ENCODE data around the gene NLRC5.

The NLRC5 gene

DNA sequence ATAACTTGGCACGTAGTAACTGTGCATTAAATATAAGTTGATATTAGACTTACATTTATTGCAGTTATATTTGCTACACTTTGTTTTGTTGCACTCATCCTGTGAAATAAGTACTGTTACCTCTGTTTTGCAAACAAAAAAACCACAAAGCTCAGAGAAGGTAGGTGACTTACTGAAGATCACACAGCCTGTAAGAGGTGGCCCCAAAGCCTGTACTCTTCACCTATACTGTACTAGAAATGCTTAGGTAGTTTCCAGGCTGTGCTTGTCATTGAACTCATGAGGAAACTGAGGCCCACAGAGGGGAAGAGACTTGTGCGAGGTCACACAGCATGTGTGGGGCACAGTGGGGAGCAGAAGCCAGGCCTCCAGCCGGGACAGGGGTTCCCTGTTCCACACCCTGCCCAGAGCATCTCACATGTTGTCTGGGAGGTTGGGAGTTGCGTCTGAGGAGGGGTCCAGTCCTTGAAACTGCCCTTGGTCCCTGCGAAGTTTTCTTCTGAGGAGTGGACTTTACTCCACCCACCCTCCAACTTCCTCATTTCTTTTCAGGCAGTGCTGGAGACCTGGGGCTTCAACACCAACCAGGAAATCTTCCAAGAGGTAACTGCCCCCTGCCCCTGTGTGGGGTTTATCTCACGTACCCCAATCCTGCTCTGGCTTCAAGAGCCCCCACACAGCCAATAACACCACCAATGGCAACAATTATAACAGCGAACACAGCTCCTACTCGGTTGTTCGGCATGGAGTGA, 14.6 kb upstream of the NLRC5 start:
- H3K4me3 ChIP-seq (ENCODE audit: low read depth, low read length) = no peak overlapping the region
- in situ Hi-C loops (cut with HindIII; ENCODE audit: low sequenced_read_pairs) = no loop called here
- TF ChIP-seq, protein P1, sequence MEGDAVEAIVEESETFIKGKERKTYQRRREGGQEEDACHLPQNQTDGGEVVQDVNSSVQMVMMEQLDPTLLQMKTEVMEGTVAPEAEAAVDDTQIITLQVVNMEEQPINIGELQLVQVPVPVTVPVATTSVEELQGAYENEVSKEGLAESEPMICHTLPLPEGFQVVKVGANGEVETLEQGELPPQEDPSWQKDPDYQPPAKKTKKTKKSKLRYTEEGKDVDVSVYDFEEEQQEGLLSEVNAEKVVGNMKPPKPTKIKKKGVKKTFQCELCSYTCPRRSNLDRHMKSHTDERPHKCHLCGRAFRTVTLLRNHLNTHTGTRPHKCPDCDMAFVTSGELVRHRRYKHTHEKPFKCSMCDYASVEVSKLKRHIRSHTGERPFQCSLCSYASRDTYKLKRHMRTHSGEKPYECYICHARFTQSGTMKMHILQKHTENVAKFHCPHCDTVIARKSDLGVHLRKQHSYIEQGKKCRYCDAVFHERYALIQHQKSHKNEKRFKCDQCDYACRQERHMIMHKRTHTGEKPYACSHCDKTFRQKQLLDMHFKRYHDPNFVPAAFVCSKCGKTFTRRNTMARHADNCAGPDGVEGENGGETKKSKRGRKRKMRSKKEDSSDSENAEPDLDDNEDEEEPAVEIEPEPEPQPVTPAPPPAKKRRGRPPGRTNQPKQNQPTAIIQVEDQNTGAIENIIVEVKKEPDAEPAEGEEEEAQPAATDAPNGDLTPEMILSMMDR (IDR thresholded peaks at IDR 0.05; ENCODE audit: low read depth, low read length) = no peak
- no peak for DNase-seq (ENCODE audit: low read depth, low spot score)

DNA sequence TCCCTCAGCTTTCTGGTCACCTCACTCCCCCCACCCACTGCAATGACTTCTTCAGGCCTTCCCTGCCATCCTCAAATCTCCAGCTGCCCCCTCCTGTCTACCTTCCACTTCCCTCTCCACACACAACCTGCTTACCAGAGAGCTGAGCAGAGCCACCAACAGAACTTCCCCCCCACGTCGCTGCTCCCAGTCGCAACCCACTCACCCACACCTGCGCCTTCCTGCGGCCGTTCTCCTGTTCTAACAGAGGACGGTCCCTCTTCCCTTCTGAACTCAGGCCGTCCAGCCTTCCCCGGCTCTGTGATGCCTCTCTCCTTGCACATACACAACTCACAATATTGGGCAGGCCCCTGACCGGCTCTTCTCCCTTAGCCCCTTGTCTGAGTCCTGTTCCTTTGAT, 13.6 kb upstream of the NLRC5 start:
- no peak for DNase-seq (ENCODE audit: low read depth, low spot score)
- in situ Hi-C loops (cut with HindIII; ENCODE audit: low sequenced_read_pairs) = no loop called here
- TF ChIP-seq, protein P1 (IDR thresholded peaks at IDR 0.05; ENCODE audit: low read depth, low read length) = no peak
- no peak overlapping the region for H3K4me3 ChIP-seq (ENCODE audit: low read depth, low read length)

DNA sequence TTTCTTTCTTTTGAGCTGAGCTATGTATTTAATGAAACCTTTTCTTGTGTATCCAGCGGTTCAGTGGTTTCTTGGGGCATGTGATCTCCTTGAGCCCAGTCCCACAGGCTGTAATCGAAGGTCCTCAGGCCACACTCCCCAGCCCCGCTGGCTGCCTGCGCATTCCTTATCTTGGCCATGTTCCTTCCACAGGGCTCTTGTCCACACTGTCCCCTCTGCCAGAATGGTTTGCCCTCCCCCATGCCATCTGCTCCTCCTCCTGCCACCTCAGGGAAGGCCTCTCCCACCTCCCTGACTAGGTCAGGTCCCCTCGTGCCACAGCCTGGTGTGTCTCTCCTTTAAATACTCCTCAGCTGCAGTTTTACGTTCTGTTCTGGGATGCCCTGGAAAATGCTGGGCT, 12.1 kb upstream of the NLRC5 start:
- in situ Hi-C loops (cut with HindIII; ENCODE audit: low sequenced_read_pairs) = no loop called here
- H3K4me3 ChIP-seq (ENCODE audit: low read depth, low read length) = no peak overlapping the region
- no peak for DNase-seq (ENCODE audit: low read depth, low spot score)
- TF ChIP-seq, protein P1 (IDR thresholded peaks at IDR 0.05; ENCODE audit: low read depth, low read length) = no peak

DNA sequence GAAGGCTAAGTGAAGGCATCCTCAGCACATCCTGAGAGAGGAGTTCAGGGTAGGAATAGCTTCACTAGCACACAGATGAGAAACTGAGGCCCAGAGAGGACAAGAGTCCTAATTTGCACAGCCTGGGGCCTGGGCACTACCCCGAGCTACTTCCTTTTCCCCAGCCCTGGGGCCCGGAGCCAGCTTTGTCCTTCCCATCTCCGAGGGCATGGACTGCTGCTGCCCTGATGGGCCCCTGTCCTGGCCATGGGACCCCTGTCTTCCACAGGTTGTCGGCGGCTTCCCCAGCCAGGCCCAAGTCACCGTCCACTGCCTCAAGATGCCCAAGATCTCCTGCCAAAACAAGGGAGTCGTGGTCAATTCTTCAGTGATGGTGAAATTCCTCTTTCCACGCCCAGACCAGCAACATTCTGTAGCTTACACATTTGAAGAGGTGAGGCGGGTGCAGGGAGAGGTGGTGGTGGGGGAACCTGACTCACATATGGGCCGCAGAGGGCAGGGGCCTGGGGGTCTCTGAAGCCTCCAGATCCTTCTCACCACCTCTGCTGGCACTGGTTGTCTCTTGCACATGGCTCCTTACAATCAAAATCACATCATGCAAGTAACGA, 11.4 kb upstream of the NLRC5 start:
- in situ Hi-C loops (cut with HindIII; ENCODE audit: low sequenced_read_pairs) = no loop called here
- no peak for DNase-seq (ENCODE audit: low read depth, low spot score)

DNA sequence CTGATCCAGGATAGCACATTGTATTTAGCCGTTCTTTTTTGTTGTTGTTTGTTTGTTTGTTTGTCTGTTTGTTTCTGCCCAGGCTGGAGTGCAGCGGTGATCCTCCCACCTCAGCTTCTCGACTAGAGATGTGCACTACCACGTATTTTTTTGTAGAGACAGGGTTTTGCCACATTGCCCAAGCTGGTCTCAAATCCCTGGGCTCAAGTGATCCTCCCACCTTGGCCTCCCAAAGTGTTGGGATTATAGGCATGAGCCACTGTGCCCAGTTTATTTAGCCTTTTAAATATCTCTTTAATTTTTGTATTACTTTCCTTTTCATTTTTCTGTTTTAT, 9.2 kb upstream of the NLRC5 start:
- in situ Hi-C loops (cut with HindIII; ENCODE audit: low sequenced_read_pairs) = no loop called here

More for the DNA sequence above, 11.4 kb upstream of the NLRC5 start:
- TF ChIP-seq, protein P1 (IDR thresholded peaks at IDR 0.05; ENCODE audit: low read depth, low read length) = no peak
- no peak overlapping the region for H3K4me3 ChIP-seq (ENCODE audit: low read depth, low read length)

DNA sequence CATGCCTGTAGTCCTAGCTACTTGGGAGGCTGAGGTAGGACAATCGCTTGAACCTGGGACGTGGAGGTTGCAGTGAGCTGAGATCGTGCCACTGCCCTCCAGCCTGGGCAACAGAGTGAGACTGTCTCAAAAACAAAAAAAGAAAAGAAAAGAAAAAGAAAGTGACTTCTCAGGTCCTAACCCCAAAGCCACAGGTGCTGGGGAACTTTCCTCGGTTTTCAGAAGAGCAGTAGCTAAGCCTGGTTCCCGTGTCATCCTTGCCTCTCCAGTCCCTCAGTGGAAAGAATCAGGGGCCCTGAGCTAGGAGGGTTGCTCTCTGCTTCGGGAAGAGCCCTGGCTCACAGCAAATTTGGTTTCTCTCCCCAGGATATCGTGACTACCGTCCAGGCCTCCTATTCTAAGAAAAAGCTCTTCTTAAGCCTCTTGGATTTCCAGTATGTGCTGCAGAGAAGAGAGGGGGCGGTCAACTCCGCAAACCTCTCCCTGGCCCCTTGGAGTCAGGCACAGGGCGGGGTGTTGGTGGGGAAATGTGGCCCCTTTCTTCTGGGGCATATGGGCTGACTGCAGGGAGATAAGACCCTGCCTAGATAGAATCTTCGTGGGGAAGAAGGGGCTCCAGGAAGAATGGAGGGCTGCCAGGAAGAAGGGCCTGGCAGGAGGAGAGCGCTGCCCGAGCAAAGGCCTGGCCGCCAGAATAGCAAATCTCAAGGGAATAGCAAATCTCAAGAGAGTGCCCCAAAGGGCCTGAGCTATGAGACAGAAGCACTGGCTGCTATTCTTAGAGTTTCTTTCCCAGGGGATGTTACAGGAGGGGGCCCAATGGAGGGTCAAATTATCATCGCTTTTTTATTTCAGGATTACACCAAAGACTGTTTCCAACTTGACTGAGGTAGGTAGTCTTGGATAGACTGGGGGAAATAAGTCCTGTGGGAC, 8.3 kb upstream of the NLRC5 start:
- in situ Hi-C loops (cut with HindIII; ENCODE audit: low sequenced_read_pairs) = no loop called here
- TF ChIP-seq, protein P1 (IDR thresholded peaks at IDR 0.05; ENCODE audit: low read depth, low read length) = no peak

More for the DNA sequence above, 9.2 kb upstream of the NLRC5 start:
- TF ChIP-seq, protein P1 (IDR thresholded peaks at IDR 0.05; ENCODE audit: low read depth, low read length) = no peak
- H3K4me3 ChIP-seq (ENCODE audit: low read depth, low read length) = no peak overlapping the region
- DNase-seq (ENCODE audit: low read depth, low spot score) = no peak

More for the DNA sequence above, 8.3 kb upstream of the NLRC5 start:
- DNase-seq (ENCODE audit: low read depth, low spot score) = no peak
- no peak overlapping the region for H3K4me3 ChIP-seq (ENCODE audit: low read depth, low read length)
